GM19468 (cell line): ENCODE data around the gene USF2.

ENCODE experiments used
- ATAC-seq: cut with Tn5 transposase; IDR thresholded peaks from one replicate; pipeline ENCODE4 v1.9.1; 2021; ENCODE audit warnings: mild to moderate bottlenecking, moderate library complexity, moderate number of reproducible peaks; ENCODE audit not compliant: unreplicated experiment; ENCODE audit errors: extremely low read depth

USF2 gene

DNA sequence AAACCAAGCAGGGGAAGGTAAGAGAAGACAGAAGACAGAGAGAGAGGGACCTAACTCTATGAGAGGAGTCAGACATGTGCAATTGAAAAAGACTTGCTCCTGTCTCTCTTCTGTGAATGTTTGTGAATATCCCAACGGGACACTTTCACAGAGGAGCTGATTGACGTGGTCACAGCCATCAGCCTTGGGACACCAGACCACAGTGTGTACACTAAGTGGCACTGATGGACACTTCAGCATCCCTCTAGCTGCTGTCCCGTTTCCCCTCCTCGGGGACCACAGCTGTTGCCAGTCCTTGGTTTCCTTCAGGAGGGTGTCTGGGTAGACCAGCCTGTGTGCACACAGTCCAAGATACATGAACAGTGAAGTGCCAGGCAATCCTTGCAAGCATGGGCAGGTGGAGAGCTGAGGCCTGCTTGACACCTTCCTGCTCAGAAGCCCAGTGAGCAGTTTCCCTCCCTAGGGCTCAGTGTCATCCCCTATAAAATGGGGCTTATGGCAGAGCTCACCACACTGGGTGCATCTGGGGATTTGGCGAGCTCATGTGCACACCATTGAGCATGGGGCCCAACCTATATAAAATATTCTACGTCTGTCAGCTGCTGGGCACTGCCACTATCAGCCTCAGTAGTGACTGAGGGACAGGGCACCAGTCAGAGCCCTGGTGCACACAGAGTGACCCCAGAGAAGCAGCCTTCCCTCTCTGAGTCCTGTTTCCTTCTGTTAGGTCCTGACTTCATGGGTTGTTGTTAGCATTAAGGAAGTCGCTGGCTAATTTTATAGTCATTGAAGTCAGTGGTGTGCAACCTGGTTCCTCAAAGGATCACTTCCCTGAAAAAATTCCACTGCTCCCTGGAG, 4.3 kb upstream of the USF2 start:
- ATAC-seq: no peak

DNA sequence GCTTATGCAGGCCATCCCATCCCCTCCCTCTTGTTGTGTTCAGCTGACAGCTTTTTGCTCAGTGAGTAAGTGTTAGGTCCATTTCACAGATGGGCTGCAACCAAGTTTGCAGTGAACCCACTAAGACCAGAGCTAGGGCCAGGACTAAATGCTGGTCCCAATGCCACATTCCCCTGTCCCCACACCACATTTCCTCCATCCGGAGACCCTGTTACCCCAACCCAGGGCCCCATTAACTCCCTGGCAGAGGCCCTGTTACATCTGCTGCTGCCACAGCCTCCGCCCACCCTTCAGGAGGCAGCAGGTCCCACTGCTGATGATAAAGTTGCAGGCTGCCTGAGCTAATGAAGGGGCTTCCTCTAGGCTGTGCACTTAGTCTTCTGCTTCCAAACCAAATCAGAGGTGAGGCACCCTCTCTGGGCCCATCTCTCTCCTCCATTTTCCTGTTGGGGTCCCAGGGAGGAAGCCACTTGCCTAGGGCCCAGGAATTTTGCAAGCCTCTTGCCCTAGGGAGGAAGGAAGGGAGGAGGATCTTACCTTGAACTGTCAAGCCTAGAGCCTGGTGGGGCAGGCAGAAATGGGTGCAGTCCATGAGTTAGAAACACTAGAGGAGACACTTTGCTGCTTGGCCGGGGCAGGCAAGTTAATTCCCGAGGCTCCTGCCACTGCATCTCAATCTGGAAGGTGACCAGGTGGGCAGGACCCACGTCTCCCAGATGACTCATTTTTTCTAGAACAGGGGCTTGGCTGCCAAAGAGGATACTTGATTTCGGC, 3.4 kb upstream of the USF2 start:
- ATAC-seq: no peak

DNA sequence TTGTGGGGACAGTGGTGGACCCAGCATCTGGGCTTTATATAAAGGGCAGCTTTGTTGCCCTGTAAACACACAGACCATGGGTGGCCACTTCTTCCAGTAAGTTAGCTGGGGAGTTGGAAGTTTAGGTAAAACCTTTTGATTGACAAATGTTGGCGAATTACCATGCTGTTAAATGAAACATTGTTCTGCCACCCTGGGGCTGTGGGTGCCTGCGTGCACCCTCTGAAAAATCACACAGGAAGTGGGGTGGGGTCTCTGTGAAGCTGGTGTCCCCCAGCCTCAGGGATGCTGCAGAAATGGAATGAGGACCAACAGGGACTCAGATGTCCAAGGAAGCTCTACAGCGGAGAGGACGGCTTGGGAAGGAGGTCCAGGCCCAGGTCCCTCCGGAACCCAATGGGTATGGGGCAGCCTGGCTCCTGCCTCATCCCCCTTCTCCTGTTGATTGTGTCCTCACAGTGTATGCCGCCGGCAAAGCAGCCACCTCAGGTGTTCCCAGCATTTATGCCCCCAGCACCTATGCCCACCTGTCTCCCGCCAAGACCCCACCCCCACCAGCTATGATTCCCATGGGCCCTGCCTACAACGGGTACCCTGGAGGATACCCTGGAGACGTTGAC, 2.8 kb upstream of the USF2 start:
- no peak for ATAC-seq

DNA sequence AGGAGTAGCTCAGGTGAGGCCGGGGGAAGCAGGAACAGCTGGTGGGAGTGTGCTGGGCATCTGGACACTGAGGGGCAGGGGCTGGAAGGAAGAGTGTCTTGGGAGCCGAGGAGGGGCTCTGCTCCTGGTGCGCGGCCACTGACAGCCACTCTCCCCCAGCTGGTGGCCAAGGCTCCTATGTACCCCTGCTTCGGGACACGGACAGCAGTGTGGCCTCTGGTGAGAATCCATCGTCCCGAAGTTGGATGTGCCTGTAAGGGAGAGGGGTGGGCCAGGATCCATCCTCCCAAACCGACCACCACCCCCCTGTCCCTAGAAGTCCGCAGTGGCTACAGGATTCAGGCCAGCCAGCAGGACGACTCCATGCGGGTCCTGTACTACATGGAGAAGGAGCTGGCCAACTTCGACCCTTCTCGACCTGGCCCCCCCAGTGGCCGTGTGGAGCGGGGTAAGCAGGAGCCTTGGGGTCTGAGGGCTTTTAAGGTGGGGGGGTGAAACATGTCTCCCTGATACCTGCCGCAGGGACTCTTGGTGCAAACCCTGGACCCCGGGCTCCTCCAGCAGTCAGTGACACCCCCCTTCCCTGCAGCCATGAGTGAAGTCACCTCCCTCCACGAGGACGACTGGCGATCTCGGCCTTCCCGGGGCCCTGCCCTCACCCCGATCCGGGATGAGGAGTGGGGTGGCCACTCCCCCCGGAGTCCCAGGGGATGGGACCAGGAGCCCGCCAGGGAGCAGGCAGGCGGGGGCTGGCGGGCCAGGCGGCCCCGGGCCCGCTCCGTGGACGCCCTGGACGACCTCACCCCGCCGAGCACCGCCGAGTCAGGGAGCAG, 2.0 kb upstream of the USF2 start:
- ATAC-seq: no peak

DNA sequence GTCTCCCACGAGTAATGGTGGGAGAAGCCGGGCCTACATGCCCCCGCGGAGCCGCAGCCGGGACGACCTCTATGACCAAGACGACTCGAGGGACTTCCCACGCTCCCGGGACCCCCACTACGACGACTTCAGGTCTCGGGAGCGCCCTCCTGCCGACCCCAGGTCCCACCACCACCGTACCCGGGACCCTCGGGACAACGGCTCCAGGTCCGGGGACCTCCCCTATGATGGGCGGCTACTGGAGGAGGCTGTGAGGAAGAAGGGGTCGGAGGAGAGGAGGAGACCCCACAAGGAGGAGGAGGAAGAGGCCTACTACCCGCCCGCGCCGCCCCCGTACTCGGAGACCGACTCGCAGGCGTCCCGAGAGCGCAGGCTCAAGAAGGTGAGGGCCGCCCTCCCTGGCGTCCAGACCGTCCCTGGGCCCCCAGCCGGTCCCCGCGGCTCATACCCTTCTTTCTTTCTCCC, 1.4 kb upstream of the USF2 start:
- ATAC-seq: no peak

DNA sequence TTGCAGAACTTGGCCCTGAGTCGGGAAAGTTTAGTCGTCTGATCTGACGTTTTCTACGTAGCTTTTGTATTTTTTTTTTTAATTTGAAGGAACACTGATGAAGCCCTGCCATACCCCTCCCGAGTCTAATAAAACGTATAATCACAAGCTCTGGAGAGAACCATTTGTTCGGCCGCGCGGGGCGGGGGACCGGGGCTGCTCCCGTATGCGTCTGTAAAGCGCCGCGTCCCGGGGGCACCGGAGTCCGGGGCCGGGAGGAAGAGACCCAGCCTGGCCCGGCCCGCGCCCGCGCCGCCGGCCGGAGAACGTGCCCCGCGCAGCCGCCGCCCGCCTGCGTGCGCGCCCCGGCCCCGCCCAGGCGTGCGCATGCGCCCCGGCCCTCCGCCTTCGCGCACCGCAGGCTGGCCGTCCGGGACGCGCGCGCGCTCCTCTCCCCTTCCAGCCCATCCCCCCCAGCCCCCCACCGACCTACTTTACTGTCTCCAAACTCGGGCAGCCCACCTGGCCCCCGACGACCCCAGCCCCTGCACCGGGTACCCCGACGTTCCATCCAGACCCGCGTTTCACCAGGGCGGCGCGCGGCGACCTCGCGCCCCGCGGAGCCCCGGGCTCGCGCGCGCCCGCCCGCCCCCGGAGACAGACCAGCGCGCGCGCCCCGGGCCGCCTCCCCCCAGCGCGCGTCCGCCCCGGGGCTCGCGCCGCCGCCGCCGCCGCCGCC, 785 bp upstream of the USF2 start:
- no peak for ATAC-seq

DNA sequence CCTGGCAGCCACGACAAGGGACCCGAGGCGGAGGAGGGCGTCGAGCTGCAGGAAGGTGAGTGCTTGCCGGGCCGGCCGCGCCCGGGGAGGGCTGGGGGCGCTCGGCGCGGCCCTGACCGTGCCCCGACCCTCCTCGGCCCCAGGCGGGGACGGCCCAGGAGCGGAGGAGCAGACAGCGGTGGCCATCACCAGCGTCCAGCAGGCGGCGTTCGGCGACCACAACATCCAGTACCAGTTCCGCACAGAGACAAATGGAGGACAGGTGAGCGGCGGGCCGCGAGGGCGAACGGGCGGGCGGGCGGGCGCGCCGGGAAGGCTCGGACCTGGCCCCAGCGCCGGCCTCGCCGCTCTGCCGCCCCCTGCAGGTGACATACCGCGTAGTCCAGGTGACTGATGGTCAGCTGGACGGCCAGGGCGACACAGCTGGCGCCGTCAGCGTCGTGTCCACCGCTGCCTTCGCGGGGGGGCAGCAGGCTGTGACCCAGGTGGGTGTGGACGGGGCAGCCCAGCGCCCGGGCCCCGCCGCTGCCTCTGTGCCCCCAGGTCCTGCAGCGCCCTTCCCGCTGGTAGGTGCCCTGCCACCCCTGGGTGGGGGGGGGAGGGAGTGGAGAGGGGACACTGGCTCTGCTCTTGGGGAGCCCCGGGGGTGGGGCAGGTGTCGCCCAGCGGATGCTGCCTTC, 816 bp downstream of the USF2 start:
- no peak for ATAC-seq

DNA sequence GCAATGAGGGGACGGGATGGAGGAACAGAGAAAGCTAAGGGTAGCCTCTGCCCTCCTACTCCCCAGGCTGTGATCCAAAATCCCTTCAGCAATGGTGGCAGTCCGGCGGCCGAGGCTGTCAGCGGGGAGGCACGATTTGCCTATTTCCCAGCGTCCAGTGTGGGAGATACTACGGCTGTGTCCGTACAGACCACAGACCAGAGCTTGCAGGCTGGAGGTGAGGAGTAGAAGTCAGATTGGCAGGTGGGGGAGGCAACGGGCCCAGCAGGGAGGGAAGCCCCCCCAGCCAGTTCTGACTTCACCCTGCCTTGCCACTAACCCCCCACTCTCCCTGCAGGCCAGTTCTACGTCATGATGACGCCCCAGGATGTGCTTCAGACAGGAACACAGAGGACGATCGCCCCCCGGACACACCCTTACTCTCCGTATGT, 1.6 kb downstream of the USF2 start:
- ATAC-seq: no peak

DNA sequence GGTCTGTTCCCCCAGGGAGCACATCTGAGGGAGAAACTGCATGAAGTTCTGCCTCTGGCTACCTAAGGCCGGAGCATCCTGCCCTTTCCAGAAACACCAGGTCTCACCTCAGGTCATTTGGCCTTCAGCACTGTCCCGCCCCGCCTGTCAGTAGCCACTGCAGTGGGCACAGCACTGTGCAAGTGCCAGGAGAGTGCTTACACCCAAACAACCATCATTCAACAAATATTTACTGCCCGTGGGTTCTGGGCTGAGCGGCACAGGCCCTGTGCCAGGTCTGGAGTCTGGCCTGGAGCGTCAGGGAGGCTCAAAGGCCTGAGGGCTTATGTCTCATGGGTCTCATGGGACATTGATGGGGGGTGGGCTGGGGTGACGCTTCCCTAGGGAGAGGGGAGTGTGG, 2.8 kb downstream of the USF2 start:
- ATAC-seq: no peak

DNA sequence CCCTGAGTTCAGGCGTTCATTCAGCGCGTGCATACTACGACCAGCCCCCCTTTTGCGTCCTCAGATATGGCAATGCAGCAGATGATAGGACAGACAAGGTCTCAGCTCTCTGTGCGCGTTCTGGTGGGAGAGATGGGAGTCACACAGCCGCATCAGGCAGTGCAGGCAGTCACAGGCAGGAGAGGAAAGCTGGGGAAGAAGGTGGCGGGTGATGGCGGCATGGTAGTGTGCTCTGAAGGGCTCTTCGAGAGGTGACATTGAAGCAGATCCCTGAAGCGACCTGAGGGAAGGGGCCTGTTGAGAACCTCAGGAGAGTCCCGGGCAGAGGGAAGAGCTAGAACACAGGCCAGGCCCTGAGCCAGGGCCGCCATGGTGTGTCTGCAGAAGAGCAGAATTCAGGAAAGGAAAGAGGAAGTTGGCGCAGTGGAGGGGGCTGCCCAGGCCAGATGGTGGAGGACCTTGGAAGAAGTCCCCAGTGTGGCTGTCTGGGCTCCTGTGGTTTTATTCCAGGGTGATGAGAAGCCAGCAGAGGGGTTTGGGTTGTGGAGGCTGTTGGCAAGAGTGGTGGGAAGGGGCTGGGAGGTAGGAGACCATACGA, 3.5 kb downstream of the USF2 start:
- ATAC-seq: no peak

DNA sequence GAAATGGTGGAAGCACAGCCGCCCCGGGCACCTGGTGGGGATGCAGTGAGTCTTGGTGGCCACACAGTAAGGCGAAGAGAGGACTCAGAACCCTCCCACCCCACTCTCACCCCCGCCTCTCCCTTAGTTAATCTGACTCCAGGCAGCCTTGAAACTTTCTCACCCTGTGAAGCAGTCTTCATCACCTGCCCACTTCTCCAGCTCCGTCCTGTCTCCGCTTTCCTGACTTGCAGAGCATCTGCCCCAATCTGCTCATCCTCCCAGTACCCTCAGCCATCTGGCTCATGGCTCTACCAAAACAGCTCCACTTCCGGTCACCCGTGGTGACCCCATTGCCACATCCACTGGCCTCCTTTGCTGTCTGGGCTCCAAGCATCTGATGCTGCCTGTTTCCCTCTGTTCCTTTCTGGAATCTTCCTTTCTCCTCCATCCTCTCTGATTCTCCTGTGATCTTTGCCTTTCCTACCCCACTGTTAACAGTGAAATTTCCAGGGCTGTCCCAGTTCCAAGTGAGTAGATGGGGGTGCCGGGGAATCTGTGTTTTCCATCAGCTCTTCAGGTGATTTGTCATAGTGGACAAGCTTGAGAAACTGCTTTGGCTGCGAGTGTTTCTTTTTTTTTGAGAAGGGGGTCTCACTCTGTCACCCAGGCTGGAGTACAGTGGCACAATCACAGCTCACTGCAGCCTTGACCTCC, 4.3 kb downstream of the USF2 start:
- ATAC-seq: no peak

DNA sequence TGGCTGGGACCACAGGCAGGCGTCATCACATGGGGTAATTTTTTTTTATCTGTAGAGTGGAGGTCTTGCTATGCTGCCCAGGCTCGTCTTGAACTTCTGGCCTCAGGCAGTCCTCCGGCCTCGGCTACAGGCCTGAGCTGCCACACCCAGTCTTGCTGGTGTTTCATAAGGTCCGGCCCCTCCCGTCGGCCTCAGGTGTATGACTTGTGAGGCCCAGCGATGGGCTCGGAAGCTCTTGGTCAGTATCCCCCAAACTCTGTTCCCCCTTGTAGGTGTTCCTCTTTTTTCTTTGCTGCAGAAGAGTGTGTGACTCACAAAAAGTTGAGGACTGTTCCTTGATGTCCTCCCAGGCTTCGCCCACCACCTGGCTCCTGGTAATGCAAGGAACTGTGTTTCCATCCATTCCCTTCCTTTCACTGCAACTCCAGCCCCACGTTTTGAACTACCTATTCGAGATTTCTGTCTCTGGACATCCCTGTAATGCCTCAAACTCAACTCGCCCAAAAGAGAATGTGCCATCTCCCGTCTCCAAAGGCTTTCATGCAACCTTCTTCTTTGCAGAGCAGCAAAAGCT, 5.0 kb downstream of the USF2 start:
- ATAC-seq: no peak

DNA sequence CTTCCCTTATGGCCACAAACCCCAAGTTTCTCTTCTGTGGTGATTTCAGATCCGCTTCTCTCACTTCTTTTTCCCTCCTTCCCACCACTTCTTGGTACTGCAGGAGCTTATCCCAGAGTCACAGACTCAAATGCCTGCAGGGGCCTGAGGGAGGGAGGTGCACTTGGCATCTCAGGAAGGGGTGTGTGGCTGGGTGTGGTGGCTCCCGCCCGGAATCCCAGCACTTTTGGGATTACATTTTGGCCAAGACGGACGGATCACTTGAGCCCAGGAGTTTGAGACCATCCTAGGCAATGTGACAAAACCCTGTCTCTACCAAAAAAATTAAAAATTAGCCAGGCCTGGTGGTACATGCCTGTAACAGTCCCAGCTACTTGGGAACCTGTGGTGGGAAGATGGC, 5.6 kb downstream of the USF2 start:
- no peak for ATAC-seq

DNA sequence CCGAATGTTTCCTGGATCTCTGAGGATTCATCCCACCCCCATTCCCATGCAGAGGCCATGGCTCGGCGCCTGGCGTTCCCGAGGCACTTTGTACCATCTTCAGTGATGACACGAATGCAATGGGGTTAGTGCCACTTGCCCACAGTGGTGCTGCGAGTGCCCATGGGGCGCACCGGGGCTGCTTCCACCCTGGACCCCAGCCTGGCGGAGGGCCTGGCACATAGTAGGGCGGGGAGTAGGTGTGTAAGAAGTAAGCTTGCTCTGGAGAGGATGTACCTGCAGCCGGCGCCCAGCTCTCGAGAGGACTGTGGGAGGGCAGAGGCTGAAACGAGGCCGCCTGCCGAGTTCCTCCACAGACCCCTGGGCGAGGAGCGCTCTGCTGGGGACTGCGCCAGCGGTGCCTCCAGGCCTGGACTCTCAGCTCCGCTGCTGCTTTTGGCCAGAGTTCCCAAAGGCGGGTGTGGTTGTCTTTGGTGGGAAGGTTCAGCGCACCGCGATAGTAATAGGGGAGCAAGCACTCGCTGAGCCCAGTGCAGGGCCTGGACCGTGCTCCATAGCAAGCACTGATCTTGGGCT, 8.0 kb downstream of the USF2 start:
- ATAC-seq: no peak

DNA sequence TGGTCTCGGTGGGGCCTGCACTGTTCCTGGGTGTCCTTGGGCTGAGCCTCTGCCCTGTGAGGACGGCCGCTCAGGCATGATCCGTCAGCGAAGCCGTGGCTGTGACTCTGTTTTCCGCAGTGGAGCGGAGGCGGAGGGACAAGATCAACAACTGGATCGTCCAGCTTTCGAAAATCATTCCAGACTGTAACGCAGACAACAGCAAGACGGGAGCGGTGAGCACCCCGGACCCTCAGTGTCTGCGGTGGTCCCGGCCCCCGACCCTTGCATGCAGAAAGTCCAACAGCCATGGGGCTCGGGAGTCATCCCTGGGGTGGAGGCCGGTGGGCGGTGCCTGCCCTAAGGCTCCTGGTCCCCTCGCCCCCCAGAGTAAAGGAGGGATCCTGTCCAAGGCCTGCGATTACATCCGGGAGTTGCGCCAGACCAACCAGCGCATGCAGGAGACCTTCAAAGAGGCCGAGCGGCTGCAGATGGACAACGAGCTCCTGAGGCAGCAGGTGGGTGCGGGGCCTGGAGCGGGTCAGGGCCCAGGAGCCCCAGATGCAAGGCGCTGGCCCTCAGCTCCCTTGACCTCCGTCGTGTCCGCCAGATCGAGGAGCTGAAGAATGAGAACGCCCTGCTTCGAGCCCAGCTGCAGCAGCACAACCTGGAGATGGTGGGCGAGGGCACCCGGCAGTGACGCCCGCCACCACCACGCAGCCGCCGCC, 10.0 kb downstream of the USF2 start:
- ATAC-seq: no peak

DNA sequence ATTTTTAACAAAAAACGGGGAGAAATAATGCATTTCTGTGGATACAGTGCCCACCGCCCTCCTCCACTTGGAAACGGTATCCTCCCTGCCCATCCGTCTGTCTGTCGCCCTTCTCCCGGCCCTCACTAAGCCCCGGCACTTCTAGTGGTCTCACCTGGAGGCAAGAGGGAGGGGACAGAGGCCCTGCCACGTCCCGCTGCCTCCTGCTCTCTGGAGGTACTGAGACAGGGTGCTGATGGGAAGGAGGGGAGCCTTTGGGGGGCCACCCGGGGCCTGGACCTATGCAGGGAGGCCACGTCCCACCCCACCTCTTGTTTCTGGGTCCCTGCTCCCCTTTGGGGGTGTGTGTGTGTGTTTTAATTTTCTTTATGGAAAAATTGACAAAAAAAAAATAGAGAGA, 10.6 kb downstream of the USF2 start:
- ATAC-seq: no peak
